HCT116 (cell line): ENCODE results near the gene BRD9. TPM values are rescaled to one million over a fixed set of nuclear protein-coding genes. Genes with fewer than 3 reads are reported as not detected.

Source experiments
- ATAC-seq: fragments of 200-7000 bp; cut with Tn5 transposase; 2 replicates; pipeline ENCODE4 v1.9.1; 2020; ENCODE audit warnings: mild to moderate bottlenecking, moderate library complexity
- BruUV-seq: library from RNA; stranded (reverse); fragments of 400-500 nt; replicated peaks from 2 replicates; lab custom pipeline; 2021; lab: Mats Ljungman, UMichigan
- CTCF ChIA-PET: fragments of 300-600 bp; sonication (Branson Sonifier 250); formaldehyde crosslinking; loops from one replicate; lab custom pipeline; 2021; ENCODE audit warnings: antibody characterized with exemption; lab: Charles Lee
- POLR2A ChIA-PET: fragments of 300-600, 350-600 bp; sonication (Branson Sonifier 250); formaldehyde crosslinking; loops from one replicate; lab custom pipeline; 2021; ENCODE audit warnings: antibody characterized with exemption; lab: Charles Lee
- RAD21 ChIA-PET, 2 experiments: fragments of 300-600 bp; sonication (Branson Sonifier 250); formaldehyde crosslinking; loops; one replicate each; lab custom pipeline; 2023; ENCODE audit warnings: low total read pairs in 2 of 2; ENCODE audit not compliant: uncharacterized antibody in 2 of 2, unreplicated experiment in 2 of 2, low non-redundant PET in 1 of 2; lab: Charles Lee
- DNase-seq: peaks from one replicate; pipeline ENCODE4 v3.0.0-alpha.2; 2010; ENCODE audit warnings: low read depth, low spot score
- H2AFZ ChIP-seq: fragments of 200-600 bp; shearing (Covaris generic), sonication (generic); 2 replicates; pipeline ENCODE4 v1.6.1; 2017; ENCODE audit warnings: low read depth, mixed run types, mixed read lengths, antibody characterized with exemption, low read length; ENCODE audit not compliant: poor library complexity, severe bottlenecking
- H3K27ac ChIP-seq: 2 replicates; pipeline ENCODE4 v1.5.1; 2012; ENCODE audit warnings: low read depth, low read length
- H3K27me3 ChIP-seq: fragments of 200-600 bp; sonication (generic); 2 replicates; pipeline ENCODE4 v1.6.1; 2016; ENCODE audit warnings: mixed run types, low read length, mixed read lengths; ENCODE audit not compliant: insufficient read depth
- H3K36me3 ChIP-seq, 2 experiments: fragments of 200-500 bp in 1 of 2; fragments of 200-600 bp in 1 of 2; sonication (Bioruptor generic) in 1 of 2; sonication (generic) in 1 of 2; 2 replicates each; pipeline versions ENCODE4 v1.5.1 to v1.6.1; 2014 to 2016; ENCODE audit warnings: low read length in 2 of 2, inconsistent platforms in 1 of 2, mixed read lengths in 1 of 2, mixed run types in 1 of 2; ENCODE audit not compliant: insufficient read depth in 2 of 2, control insufficient read depth in 1 of 2
- H3K4me1 ChIP-seq, 2 experiments: fragments of 200-600 bp in 1 of 2; sonication (generic) in 1 of 2; 2 replicates each; pipeline versions ENCODE4 v1.5.1 to v1.6.1; 2012 to 2017; ENCODE audit warnings: low read length in 2 of 2, inconsistent platforms in 1 of 2, mild to moderate bottlenecking in 1 of 2, mixed read lengths in 1 of 2, mixed run types in 1 of 2, moderate library complexity in 1 of 2; ENCODE audit not compliant: insufficient read depth in 2 of 2, control insufficient read depth in 1 of 2
- H3K4me2 ChIP-seq: fragments of 200-600 bp; sonication (generic); 2 replicates; pipeline ENCODE4 v1.6.1; 2017; ENCODE audit warnings: mixed run types, low read length, mixed read lengths
- H3K4me3 ChIP-seq, 2 experiments: fragments of 200-600 bp in 1 of 2; sonication (generic) in 1 of 2; replicated peaks in 1 of 2; 2 replicates each; pipeline ENCODE4 v1.5.1; 2011 to 2016; ENCODE audit warnings: low read length in 2 of 2, control low read depth in 1 of 2, low read depth in 1 of 2, mild to moderate bottlenecking in 1 of 2, mixed read lengths in 1 of 2, mixed run types in 1 of 2
- H3K79me2 ChIP-seq: fragments of 200-600 bp; sonication (generic); 2 replicates; pipeline ENCODE4 v1.6.1; 2017; ENCODE audit warnings: mild to moderate bottlenecking, mixed run types, low read length, moderate library complexity, mixed read lengths; ENCODE audit not compliant: insufficient read depth
- H3K9ac ChIP-seq: fragments of 200-600 bp; sonication (generic); 2 replicates; pipeline ENCODE4 v1.6.1; 2016; ENCODE audit warnings: low read length, mixed read lengths
- H3K9me2 ChIP-seq: fragments of 200-600 bp; sonication (generic), shearing (Covaris generic); 2 replicates; pipeline ENCODE4 v1.6.1; 2017; ENCODE audit warnings: mixed run types, mild to moderate bottlenecking, moderate library complexity; ENCODE audit not compliant: insufficient read depth
- H3K9me3 ChIP-seq, 2 experiments: fragments of 200-500 bp in 1 of 2; fragments of 200-600 bp in 1 of 2; sonication (Bioruptor generic) in 1 of 2; sonication (generic) in 1 of 2; 2 replicates each; pipeline ENCODE4 v1.6.1; 2014 to 2017; ENCODE audit warnings: low read length in 2 of 2, mixed read lengths in 2 of 2, inconsistent platforms in 1 of 2, low read depth in 1 of 2, mild to moderate bottlenecking in 1 of 2, mixed run types in 1 of 2, moderate library complexity in 1 of 2; ENCODE audit not compliant: control insufficient read depth in 1 of 2, insufficient read depth in 1 of 2
- H4K20me1 ChIP-seq: fragments of 200-600 bp; sonication (generic), shearing (Covaris generic); 2 replicates; pipeline ENCODE4 v1.6.1; 2017; ENCODE audit warnings: mixed run types, mild to moderate bottlenecking, moderate library complexity; ENCODE audit not compliant: insufficient read depth
- CBX3 ChIP-seq: IDR thresholded peaks from 2 replicates; pipeline ENCODE4 v1.6.1; 2012; ENCODE audit warnings: low read depth
- EGR1 ChIP-seq: IDR thresholded peaks from 2 replicates; pipeline ENCODE4 v1.6.1; 2012; ENCODE audit warnings: low read depth
- EZH2phosphoT487 ChIP-seq: fragments of 200-600 bp; IDR thresholded peaks from 2 replicates; pipeline ENCODE4 v1.6.1; 2018; ENCODE audit warnings: antibody characterized with exemption, borderline replicate concordance
- MAX ChIP-seq: IDR thresholded peaks from 2 replicates; pipeline ENCODE4 v1.6.1; 2012
- POLR2AphosphoS5 ChIP-seq: IDR thresholded peaks from 2 replicates; pipeline ENCODE4 v1.6.1; 2011; ENCODE audit warnings: mild to moderate bottlenecking, low read depth, low read length, moderate library complexity
- RAD21 ChIP-seq: IDR thresholded peaks from 2 replicates; pipeline ENCODE4 v1.6.1; 2012; ENCODE audit warnings: low read depth, mild to moderate bottlenecking
- SIN3A ChIP-seq: IDR thresholded peaks from 2 replicates; pipeline ENCODE4 v1.6.1; 2012; ENCODE audit warnings: low read depth
- SRF ChIP-seq: IDR thresholded peaks from 2 replicates; pipeline ENCODE4 v1.6.1; 2012; ENCODE audit warnings: low read depth
- TCF7L2 ChIP-seq: IDR thresholded peaks from 2 replicates; pipeline ENCODE4 v1.7.0; 2011; ENCODE audit warnings: borderline replicate concordance, inconsistent platforms; ENCODE audit not compliant: insufficient read depth, insufficient read length; ENCODE audit errors: extremely low read depth
- YY1 ChIP-seq: IDR thresholded peaks from 2 replicates; pipeline ENCODE4 v1.6.1; 2011; ENCODE audit warnings: low read length, low read depth, moderate library complexity, mild to moderate bottlenecking; ENCODE audit not compliant: insufficient replicate concordance; ENCODE audit errors: extremely low read depth
- ZBTB33 ChIP-seq: IDR thresholded peaks from 2 replicates; pipeline ENCODE4 v1.6.1; 2011; ENCODE audit warnings: mild to moderate bottlenecking, low read length, moderate library complexity; ENCODE audit not compliant: insufficient replicate concordance; ENCODE audit errors: extremely low read depth
- ZNF274 ChIP-seq: fragments of 200-500 bp; sonication (Bioruptor generic); IDR thresholded peaks from 2 replicates; pipeline ENCODE4 v1.6.1; 2014; ENCODE audit warnings: mild to moderate bottlenecking, low read depth, low read length, inconsistent platforms
- intact Hi-C: fragments of 100-400 bp; cut with micrococcal nuclease; formaldehyde crosslinking; loops from 2 replicates; pipeline ENCODE4 v1.10.0; 2022
- total RNA-seq: library from RNA; stranded (reverse); gene quantifications from one replicate; pipeline ENCODE4 v1.2.1, GENCODE V29; 2021; ENCODE audit not compliant: unreplicated experiment
- TF ChIP-seq, protein P1 (sequence below), 3 experiments: fragments of 200-600 bp in 1 of 3; sonication (generic) in 1 of 3; IDR thresholded peaks in 2 of 3; conservative IDR thresholded peaks in 1 of 3; 2 replicates each; pipeline ENCODE4 v1.5.1; 2012 to 2017; ENCODE audit warnings: low read depth in 2 of 3, low read length in 2 of 3, antibody characterized with exemption in 1 of 3, borderline replicate concordance in 1 of 3, control low read depth in 1 of 3, mild to moderate bottlenecking in 1 of 3, mixed read lengths in 1 of 3, mixed run types in 1 of 3, moderate library complexity in 1 of 3; ENCODE audit not compliant: insufficient read depth in 1 of 3
- TF ChIP-seq, protein P2 (sequence below): IDR thresholded peaks from 2 replicates; pipeline ENCODE4 v1.6.1; 2012

Gene BRD9
- total RNA-seq, 1 experiment from 2014 or later = 54.6 TPM

DNA sequence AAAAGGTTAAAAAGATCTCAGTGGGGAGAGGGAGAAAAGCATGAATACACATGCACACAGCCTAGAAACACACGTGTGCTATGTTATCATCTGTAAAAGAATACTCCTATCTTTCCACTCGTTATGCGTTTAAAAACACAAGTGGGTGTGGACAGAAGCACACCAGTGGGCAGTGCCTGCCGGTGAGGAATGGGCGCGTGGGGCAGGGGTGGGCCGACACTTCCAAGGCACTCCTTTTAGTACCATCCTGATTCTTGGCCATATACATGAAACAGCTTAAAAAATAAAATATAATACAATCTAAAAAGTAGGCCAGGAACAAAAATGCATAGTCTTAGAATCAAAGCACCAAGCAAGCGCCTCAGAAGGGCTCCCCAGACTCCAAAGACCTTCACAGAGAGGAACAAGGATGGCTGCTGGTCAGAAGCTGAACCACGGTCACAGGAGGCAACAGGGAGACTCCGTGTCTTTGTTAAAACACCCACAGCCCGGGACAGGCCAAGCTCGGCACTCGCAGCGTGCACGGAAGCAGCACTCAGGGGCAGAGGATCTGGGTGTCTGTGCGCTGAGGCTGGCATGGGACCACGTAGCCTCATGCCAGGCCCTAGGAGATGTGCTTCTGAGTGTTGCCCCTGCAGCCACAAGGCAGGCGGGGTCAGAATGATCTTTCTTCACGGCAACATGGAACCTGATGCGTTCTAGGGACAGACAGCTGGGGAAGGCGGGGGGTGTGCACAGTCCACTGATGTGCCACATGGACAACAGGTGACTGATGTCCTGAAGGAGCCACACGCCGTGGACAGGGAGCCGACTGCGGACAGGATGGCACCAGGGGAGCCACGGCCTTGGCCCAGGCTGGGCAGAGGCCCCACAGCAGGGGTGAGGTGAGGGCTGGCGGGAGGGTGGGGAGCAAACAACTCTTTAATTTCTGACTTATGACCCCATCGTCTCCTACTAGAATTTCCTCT is 15.9 kb downstream of the BRD9 start:
- no peak for DNase-seq
- no TSS peak for BruUV-seq
- H3K79me2 ChIP-seq = peaks cover 42% of the 10 kb centered on the region
- intact Hi-C loops = no loop called here
- ATAC-seq = no peak
- no peaks in the 10 kb centered on the region for H3K9me2 ChIP-seq
- H3K9ac ChIP-seq = no peak overlapping the region
- no peak overlapping the region for H3K27ac ChIP-seq
- ChIA-PET CTCF (no interaction called here), POLR2A (no interaction called here), RAD21 (no interaction called here)
- no peak overlapping the region for H3K4me3 ChIP-seq
- H3K4me1 ChIP-seq = no peaks in the 10 kb centered on the region
- H3K36me3 ChIP-seq = peaks cover 52 to 55% of the 10 kb centered on the region in 2 experiments
- no peaks in the 10 kb centered on the region for H3K9me3 ChIP-seq
- H3K27me3 ChIP-seq = no peaks in the 10 kb centered on the region
- H2AFZ ChIP-seq = no peak overlapping the region
- no peak overlapping the region for H3K4me2 ChIP-seq
- H4K20me1 ChIP-seq = no peaks in the 10 kb centered on the region
- TF ChIP-seq YY1 = no peak
- TF ChIP-seq EGR1 = no peak
- TF ChIP-seq RAD21 = no peak
- TF ChIP-seq ZNF274 = no peak
- TF ChIP-seq SIN3A = no peak
- no peak for TF ChIP-seq EZH2phosphoT487
- no peak for TF ChIP-seq CBX3
- no peak for TF ChIP-seq POLR2AphosphoS5
- TF ChIP-seq MAX = no peak
- TF ChIP-seq SRF = no peak
- TF ChIP-seq, protein P1, sequence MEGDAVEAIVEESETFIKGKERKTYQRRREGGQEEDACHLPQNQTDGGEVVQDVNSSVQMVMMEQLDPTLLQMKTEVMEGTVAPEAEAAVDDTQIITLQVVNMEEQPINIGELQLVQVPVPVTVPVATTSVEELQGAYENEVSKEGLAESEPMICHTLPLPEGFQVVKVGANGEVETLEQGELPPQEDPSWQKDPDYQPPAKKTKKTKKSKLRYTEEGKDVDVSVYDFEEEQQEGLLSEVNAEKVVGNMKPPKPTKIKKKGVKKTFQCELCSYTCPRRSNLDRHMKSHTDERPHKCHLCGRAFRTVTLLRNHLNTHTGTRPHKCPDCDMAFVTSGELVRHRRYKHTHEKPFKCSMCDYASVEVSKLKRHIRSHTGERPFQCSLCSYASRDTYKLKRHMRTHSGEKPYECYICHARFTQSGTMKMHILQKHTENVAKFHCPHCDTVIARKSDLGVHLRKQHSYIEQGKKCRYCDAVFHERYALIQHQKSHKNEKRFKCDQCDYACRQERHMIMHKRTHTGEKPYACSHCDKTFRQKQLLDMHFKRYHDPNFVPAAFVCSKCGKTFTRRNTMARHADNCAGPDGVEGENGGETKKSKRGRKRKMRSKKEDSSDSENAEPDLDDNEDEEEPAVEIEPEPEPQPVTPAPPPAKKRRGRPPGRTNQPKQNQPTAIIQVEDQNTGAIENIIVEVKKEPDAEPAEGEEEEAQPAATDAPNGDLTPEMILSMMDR (IDR thresholded peaks at IDR 0.05 in 2 of 3, conservative IDR thresholded peaks at IDR 0.05 in 1 of 3; ENCODE audit: borderline replicate concordance in 1 of 3, insufficient read depth in 1 of 3, low read depth in 2 of 3, low read length in 2 of 3) = no peak
- no peak for TF ChIP-seq ZBTB33
- TF ChIP-seq, protein P2, sequence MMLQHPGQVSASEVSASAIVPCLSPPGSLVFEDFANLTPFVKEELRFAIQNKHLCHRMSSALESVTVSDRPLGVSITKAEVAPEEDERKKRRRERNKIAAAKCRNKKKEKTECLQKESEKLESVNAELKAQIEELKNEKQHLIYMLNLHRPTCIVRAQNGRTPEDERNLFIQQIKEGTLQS = no peak
- TF ChIP-seq TCF7L2 = no peak
